ENCODE measurements around the gene RASIP1.
"Not testable (repeated sequence)": the region's sequence is repeated elsewhere in the genome, so short reads cannot be mapped to it uniquely, and the experiment has no call there.

RASIP1 gene

GRCh38 chr19:48702701-48703100 lies 37.7 kb downstream of the RASIP1 start:
- Histone ChIP-seq H3K9me3 (no peaks in the 10 kb centered on the region), H3K36me3 (peaks cover 0 to 28% (median 0%) of the 10 kb centered on the region in 3 donors), H3K4me3 (no peak overlapping the region), H3K27ac (no peak overlapping the region), H3K4me1 (no peaks in the 10 kb centered on the region), H3K27me3 (peaks cover 0 to 4% of the 10 kb centered on the region in 2 donors)
- intact Hi-C loops (cut with DNase I; ENCODE audit: low total_unique reads) = no loop called here
- no peak for DNase-seq
- TF ChIP-seq CTCF (IDR thresholded peaks at IDR 0.05) = no peak

- no peak for DNase-seq
- H3K9me3 ChIP-seq = no peaks in the 10 kb centered on the region
- H3K27me3 ChIP-seq = peaks cover 0 to 28% of the 10 kb centered on the region in 2 donors
- TF ChIP-seq CTCF (IDR thresholded peaks at IDR 0.05) = no peak
- peaks cover 0 to 10% (median 2%) of the 10 kb centered on the region in 4 donors for H3K4me1 ChIP-seq
- no peak overlapping the region for H3K27ac ChIP-seq
- no peak overlapping the region for H3K4me3 ChIP-seq
- intact Hi-C loops (cut with DNase I; ENCODE audit: low total_unique reads) = no loop called here
- peaks cover 0 to 18% (median 0%) of the 10 kb centered on the region in 3 donors for H3K36me3 ChIP-seq
These were observed 42.4 kb downstream of the RASIP1 start for GRCh38 chr19:48698046-48698445.

- no peak for DNase-seq
- H3K4me3 ChIP-seq = no peak overlapping the region
- H3K4me1 ChIP-seq = peaks cover 0 to 10% (median 2%) of the 10 kb centered on the region in 4 donors
- no peak for TF ChIP-seq CTCF (IDR thresholded peaks at IDR 0.05)
- no peak overlapping the region for H3K27ac ChIP-seq
- intact Hi-C loops (cut with DNase I; ENCODE audit: low total_unique reads) = loop anchor here (2.0 kb wide), 1 partner anchor 74 kb away; no protein-coding TSS in a partner anchor
- peaks cover 0 to 7% (median 0%) of the 10 kb centered on the region in 3 donors for H3K36me3 ChIP-seq
- peaks cover 0 to 28% of the 10 kb centered on the region in 2 donors for H3K27me3 ChIP-seq
- no peaks in the 10 kb centered on the region for H3K9me3 ChIP-seq
These were observed 43.9 kb downstream of the RASIP1 start for GRCh38 chr19:48696353-48697010.

- intact Hi-C loops (cut with DNase I; ENCODE audit: low total_unique reads) = loop anchor here (2.0 kb wide), 1 partner anchor 75 kb away; no protein-coding TSS in a partner anchor
- Histone ChIP-seq H3K4me3 (no peak within 1 kb of the TSS), H3K27me3 (peaks cover 0 to 28% of the 10 kb centered on the region in 2 donors), H3K4me1 (peaks cover 0 to 10% (median 2%) of the 10 kb centered on the region in 4 donors), H3K9me3 (no peaks in the 10 kb centered on the region), H3K36me3 (peaks cover 0 to under 1% (median 0%) of the 10 kb centered on the region in 3 donors), H3K27ac (no peak within 1 kb of the TSS)
- no peak for TF ChIP-seq CTCF (IDR thresholded peaks at IDR 0.05)
- DNase-seq = no peak
These were observed 44.6 kb downstream of the RASIP1 start, which contains the start of gene FUT2 for GRCh38 chr19:48695743-48696352. Gene FUT2 (plus strand): TSS chr19:48695971. CDS start chr19:48702957, 6,986 bp downstream.

- H3K9me3 ChIP-seq; H3K36me3 ChIP-seq; H3K4me3 ChIP-seq; DNase-seq; intact Hi-C loops (cut with DNase I; ENCODE audit: low total_unique reads); H3K27ac ChIP-seq: not testable (repeated sequence)
- Histone ChIP-seq H3K4me1 (peaks cover 0 to 10% (median 2%) of the 10 kb centered on the region in 4 donors), H3K27me3 (peaks cover 0 to 28% of the 10 kb centered on the region in 2 donors)
These were observed 46.8 kb downstream of the RASIP1 start for GRCh38 chr19:48693629-48694028.

GRCh38 chr19:48689449-48689848 lies 51.0 kb downstream of the RASIP1 start:
- Histone ChIP-seq H3K27ac (no peak overlapping the region), H3K4me3 (no peak overlapping the region), H3K27me3 (no peaks in the 10 kb centered on the region), H3K36me3 (no peaks in the 10 kb centered on the region), H3K9me3 (no peaks in the 10 kb centered on the region), H3K4me1 (no peaks in the 10 kb centered on the region)
- intact Hi-C loops (cut with DNase I; ENCODE audit: low total_unique reads) = no loop called here
- TF ChIP-seq CTCF (IDR thresholded peaks at IDR 0.05) = no peak
- DNase-seq = no peak

Measured in tibial artery (tissue), 4 donors.